K562 (cell line): ENCODE measurements around the gene ULK2.

ENCODE experiments used
- ATF2 ChIP-seq: sonication (generic); formaldehyde crosslinking; IDR thresholded peaks from 2 replicates; pipeline ENCODE4 v1.8.1; 2022; ENCODE audit warnings: missing genetic modification reagents
- CTCF ChIP-seq, 3 experiments: IDR thresholded peaks in 2 of 3; conservative IDR thresholded peaks in 1 of 3; 2 replicates each; pipeline ENCODE4 v1.5.1; 2011 to 2012; ENCODE audit warnings: low read length in 3 of 3, mild to moderate bottlenecking in 3 of 3, control low read depth in 2 of 3, improper control_type of control experiment in 1 of 3, inconsistent platforms in 1 of 3, low read depth in 1 of 3, mixed read lengths in 1 of 3, moderate library complexity in 1 of 3; ENCODE audit not compliant: insufficient read depth in 2 of 3
- MAX ChIP-seq: sonication (generic); formaldehyde crosslinking; IDR thresholded peaks from 2 replicates; pipeline ENCODE4 v1.9.0; 2022; ENCODE audit warnings: mild to moderate bottlenecking, missing genetic modification reagents
- MYC ChIP-seq, 2 experiments: fragments of 250-450 bp in 1 of 2; sonication (Bioruptor Pico) in 1 of 2; IDR thresholded peaks; 2 replicates each; pipeline versions ENCODE4 v1.5.1 to v1.6.1; 2012 to 2021; ENCODE audit warnings: low read depth in 2 of 2, borderline replicate concordance in 1 of 2, improper control_type of control experiment in 1 of 2, low read length in 1 of 2, mild to moderate bottlenecking in 1 of 2, moderate library complexity in 1 of 2
- ZHX1 ChIP-seq: fragments of 150-350 bp; conservative IDR thresholded peaks from 2 replicates; pipeline ENCODE4 v1.6.1; 2014; ENCODE audit warnings: low read length
- ZKSCAN1 ChIP-seq: fragments of 150-350 bp; IDR thresholded peaks from 2 replicates; pipeline ENCODE4 v1.6.1; 2016; ENCODE audit warnings: low read depth, low read length

- TF ChIP-seq CTCF (IDR thresholded peaks at IDR 0.05 in 2 of 3, conservative IDR thresholded peaks at IDR 0.05 in 1 of 3; ENCODE audit: insufficient read depth in 2 of 3, low read depth in 1 of 3, low read length in 3 of 3) (no peak), ZKSCAN1 (no peak), ZHX1 (no peak), MAX (no peak), ATF2 (CRISPR knock-in tag) (no peak), MYC (IDR thresholded peaks at IDR 0.05; ENCODE audit: low read depth, low read length) (no peak), MYC (CRISPR knock-in tag; IDR thresholded peaks at IDR 0.05; ENCODE audit: borderline replicate concordance, low read depth) (no peak)
Observed at GRCh38 chr17:19830061-19830460, 37.7 kb downstream of the ULK2 start.
